Activated CD8-positive, alpha-beta T cell treated with anti-CD3 and anti-CD28 coated beads for 36 hours (primary cell): Measurements from ENCODE around the gene CD300C. TPM values are rescaled to one million over a fixed set of nuclear protein-coding genes. Genes with fewer than 3 reads are reported as not detected.
"Not testable (repeated sequence)": the region's sequence is repeated elsewhere in the genome, so short reads cannot be mapped to it uniquely, and the experiment has no call there.

ENCODE experiments used
- ATAC-seq: fragments of 200-7000 bp; cut with Tn5 transposase; one replicate; pipeline ENCODE4 v1.10.0; 2021; ENCODE audit warnings: mild to moderate bottlenecking, moderate library complexity
- CTCF ChIA-PET: fragments of 350-600 bp; sonication (Branson Sonifier 250); formaldehyde crosslinking; loops from one replicate; lab custom pipeline; 2021; ENCODE audit warnings: antibody characterized with exemption; lab: Charles Lee
- POLR2A ChIA-PET: fragments of 350-600 bp; sonication (Branson Sonifier 250); formaldehyde crosslinking; loops from one replicate; lab custom pipeline; 2021; ENCODE audit warnings: antibody characterized with exemption; lab: Charles Lee
- DNase-seq: peaks from one replicate; pipeline ENCODE4 v3.0.0-alpha.2; 2020
- H3K27ac Mint-ChIP-seq: one replicate; pipeline ENCODE4 v1.8.0; 2021; ENCODE audit warnings: mild to moderate bottlenecking, mixed read lengths
- H3K27me3 Mint-ChIP-seq: one replicate; pipeline ENCODE4 v1.8.0; 2021; ENCODE audit warnings: mixed read lengths
- H3K36me3 Mint-ChIP-seq: one replicate; pipeline ENCODE4 v1.8.0; 2021; ENCODE audit warnings: low read depth, mixed read lengths
- H3K4me1 Mint-ChIP-seq: one replicate; pipeline ENCODE4 v1.8.0; 2021; ENCODE audit warnings: low read depth, mixed read lengths
- H3K4me3 Mint-ChIP-seq: one replicate; pipeline ENCODE4 v1.8.0; 2021; ENCODE audit warnings: mild to moderate bottlenecking, moderate library complexity, mixed read lengths
- H3K9me3 Mint-ChIP-seq: one replicate; pipeline ENCODE4 v1.8.0; 2021; ENCODE audit warnings: mixed read lengths
- CTCF ChIP-seq: fragments of 200-600 bp; IDR thresholded peaks from one replicate; pipeline ENCODE4 v1.8.0; 2022; ENCODE audit warnings: antibody characterized with exemption, mild to moderate bottlenecking
- intact Hi-C: fragments of 100-400 bp; cut with micrococcal nuclease; formaldehyde crosslinking; loops from one replicate; pipeline ENCODE4 v1.10.0; 2022
- total RNA-seq, 2 experiments: library from RNA; stranded (reverse); gene quantifications; one replicate each; pipeline ENCODE4 v1.2.3, GENCODE V29; 2021

CD300C gene
- total RNA-seq, 2 experiments from 2014 or later, result not detected

GRCh38 chr17:74512036-74512435, 33.9 kb downstream of the CD300C start:
- ChIA-PET POLR2A (interaction anchor here (1.6 kb wide), 1 partner anchor 15 kb away, joined by 3 read pairs; no protein-coding TSS in a partner anchor), CTCF (interaction anchor here (1.2 to 2.4 kb wide), 7 partner anchors 12 to 149 kb away, joined by 3 to 9 read pairs (median 6); partner anchors contain the start of gene BTBD17)
- H3K9me3 Mint-ChIP-seq, result peaks cover 14% of the 10 kb centered on the region
- H3K27ac Mint-ChIP-seq, result peak overlapping the region; percentile 90
- ATAC-seq (no peak), DNase-seq (no peak)
- peaks cover 30% of the 10 kb centered on the region for H3K4me1 Mint-ChIP-seq
- peaks cover 21% of the 10 kb centered on the region for H3K27me3 Mint-ChIP-seq
- no peak overlapping the region for H3K4me3 Mint-ChIP-seq
- H3K36me3 Mint-ChIP-seq, result peaks cover 15% of the 10 kb centered on the region
- TF ChIP-seq CTCF, result no peak
- intact Hi-C loops, result no loop called here

GRCh38 chr17:74508156-74508555, 37.8 kb downstream of the CD300C start:
- Mint-ChIP-seq H3K9me3 (no peaks in the 10 kb centered on the region), H3K36me3 (peaks cover 2% of the 10 kb centered on the region), H3K27me3 (peaks cover 3% of the 10 kb centered on the region), H3K4me3 (no peak overlapping the region), H3K27ac (no peak overlapping the region), H3K4me1 (peaks cover 17% of the 10 kb centered on the region)
- no peak for DNase-seq
- ATAC-seq, result no peak
- intact Hi-C loops, result no loop called here
- POLR2A ChIA-PET, result no interaction called here
- CTCF ChIA-PET, result interaction anchor here (1.0 kb wide), 1 partner anchor 129 kb away, joined by 3 read pairs; no protein-coding TSS in a partner anchor
- no peak for TF ChIP-seq CTCF

GRCh38 chr17:74503949-74504348, 42.0 kb downstream of the CD300C start:
- H3K9me3 Mint-ChIP-seq, H3K27me3 Mint-ChIP-seq, POLR2A ChIA-PET, intact Hi-C loops, H3K36me3 Mint-ChIP-seq, DNase-seq, H3K4me1 Mint-ChIP-seq, ATAC-seq, H3K27ac Mint-ChIP-seq, H3K4me3 Mint-ChIP-seq: not testable (repeated sequence)
- CTCF ChIA-PET, result interaction anchor here (1.1 kb wide), 1 partner anchor 125 kb away, joined by 3 read pairs; no protein-coding TSS in a partner anchor

- H3K27ac Mint-ChIP-seq, result no peak overlapping the region
- H3K36me3 Mint-ChIP-seq, result no peaks in the 10 kb centered on the region
- intact Hi-C loops, result no loop called here
- no peaks in the 10 kb centered on the region for H3K27me3 Mint-ChIP-seq
- ChIA-PET CTCF (interaction anchor here (1.2 to 1.8 kb wide), 2 partner anchors 124 to 134 kb away, joined by 5 read pairs; no protein-coding TSS in a partner anchor), POLR2A (interaction anchor here (1.3 kb wide), 1 partner anchor 45 kb away, joined by 4 read pairs; no protein-coding TSS in a partner anchor)
- DNase-seq (no peak), ATAC-seq (no peak)
- no peaks in the 10 kb centered on the region for H3K9me3 Mint-ChIP-seq
- H3K4me3 Mint-ChIP-seq, result no peak overlapping the region
- H3K4me1 Mint-ChIP-seq, result no peaks in the 10 kb centered on the region
- TF ChIP-seq CTCF, result no peak
Observed at GRCh38 chr17:74502861-74503260, 43.1 kb downstream of the CD300C start.

GRCh38 chr17:74499992-74500391, 45.9 kb downstream of the CD300C start:
- Mint-ChIP-seq H3K4me3 (no peak overlapping the region), H3K27me3 (no peaks in the 10 kb centered on the region), H3K9me3 (no peaks in the 10 kb centered on the region), H3K36me3 (no peaks in the 10 kb centered on the region), H3K27ac (no peak overlapping the region), H3K4me1 (no peaks in the 10 kb centered on the region)
- ChIA-PET CTCF (interaction anchor here (1.0 to 1.5 kb wide), 7 partner anchors 12 to 131 kb away, joined by 3 to 4 read pairs (median 3); no protein-coding TSS in a partner anchor), POLR2A (no interaction called here)
- intact Hi-C loops, result no loop called here
- TF ChIP-seq CTCF, result no peak
- DNase-seq (no peak), ATAC-seq (no peak)
